Activated CD4-positive, alpha-beta T cell treated with anti-CD3 and anti-CD28 coated beads for 4 hours (primary cell): Measurements from ENCODE around the gene MAPK9.

Source experiments
- DNase-seq, 2 donors: peaks; one replicate each; pipeline ENCODE4 v3.0.0-alpha.2; 2020

The MAPK9 gene

GRCh38 chr5:180291943-180292831, at the start of gene MAPK9:
TSS of gene MAPK9 (minus strand) at chr5:180292083. CDS start at chr5:180280561, 11,522 bp downstream.
- DNase-seq, result peak; percentile 80 to 83

- no peak for DNase-seq
Measured at GRCh38 chr5:180341595-180341994, 49.7 kb upstream of the MAPK9 start.

- no peak for DNase-seq
Measured at GRCh38 chr5:180340856-180341255, 49.0 kb upstream of the MAPK9 start.

- DNase-seq, result no peak
Measured at GRCh38 chr5:180339583-180340183, 47.8 kb upstream of the MAPK9 start.

GRCh38 chr5:180338001-180338707, 46.3 kb upstream of the MAPK9 start:
- no peak for DNase-seq

GRCh38 chr5:180336234-180337020, 44.5 kb upstream of the MAPK9 start:
- DNase-seq, result no peak

GRCh38 chr5:180335614-180336233, 43.8 kb upstream of the MAPK9 start:
- DNase-seq, result no peak

GRCh38 chr5:180334751-180335613, 43.1 kb upstream of the MAPK9 start:
- DNase-seq, result no peak

GRCh38 chr5:180334176-180334575, 42.3 kb upstream of the MAPK9 start:
- no peak for DNase-seq

GRCh38 chr5:180333661-180334060, 41.8 kb upstream of the MAPK9 start:
- no peak for DNase-seq

GRCh38 chr5:180332861-180333260, 41.0 kb upstream of the MAPK9 start:
- no peak for DNase-seq

GRCh38 chr5:180332051-180332517, 40.2 kb upstream of the MAPK9 start:
- DNase-seq, result no peak

GRCh38 chr5:180331647-180331950, 39.7 kb upstream of the MAPK9 start:
- DNase-seq, result no peak

GRCh38 chr5:180330810-180331646, 39.1 kb upstream of the MAPK9 start:
- DNase-seq, result no peak

- no peak for DNase-seq
Measured at GRCh38 chr5:180330270-180330648, 38.4 kb upstream of the MAPK9 start.

GRCh38 chr5:180329606-180330269, 37.9 kb upstream of the MAPK9 start:
- no peak for DNase-seq

GRCh38 chr5:180329138-180329435, 37.2 kb upstream of the MAPK9 start:
- no peak for DNase-seq

- DNase-seq, result peak; percentile 78 to 84
Measured at GRCh38 chr5:180328296-180329137, 36.6 kb upstream of the MAPK9 start.

GRCh38 chr5:180326989-180327565, 35.2 kb upstream of the MAPK9 start:
- DNase-seq, result no peak
